Left lung (tissue), 10 donors: ENCODE results near the gene LGALS13. TPM values are rescaled to one million over a fixed set of nuclear protein-coding genes. Genes with fewer than 3 reads are reported as not detected.

Source experiments
- ATAC-seq: fragments of 200-7000 bp; cut with Tn5 transposase; one replicate; pipeline ENCODE4 v1.9.1; 2020; ENCODE audit warnings: moderate library complexity
- DNase-seq, 4 donors: peaks; one replicate each; pipeline ENCODE4 v3.0.0-alpha.2; 2013 to 2020
- H3K27ac ChIP-seq, 2 donors: fragments of 200-600 bp; sonication (generic) in 1 of 2; one replicate each; pipeline versions ENCODE4 v1.5.0 to v1.8.0; 2020 to 2021
- H3K27me3 ChIP-seq, 2 donors: fragments of 200-600 bp; sonication (generic) in 1 of 2; one replicate each; pipeline versions ENCODE4 v1.5.0 to v1.8.0; 2020 to 2021
- H3K36me3 ChIP-seq, 2 donors: fragments of 200-600 bp; sonication (generic) in 1 of 2; one replicate each; pipeline versions ENCODE4 v1.5.0 to v1.8.0; 2020 to 2021
- H3K4me1 ChIP-seq, 2 donors: fragments of 200-600 bp; one replicate each; pipeline ENCODE4 v1.8.0; 2021
- H3K4me3 ChIP-seq, 2 donors: fragments of 200-600 bp; sonication (generic) in 1 of 2; one replicate each; pipeline versions ENCODE4 v1.5.0 to v1.8.0; 2020 to 2021; ENCODE audit warnings: mild to moderate bottlenecking in 1 of 2
- H3K9me3 ChIP-seq, 2 donors: fragments of 200-600 bp; sonication (generic) in 1 of 2; one replicate each; pipeline versions ENCODE4 v1.5.0 to v1.8.0; 2020 to 2021
- intact Hi-C, 2 donors: fragments of 100-400 bp; cut with DNase I; formaldehyde crosslinking; loops; one replicate each; pipeline versions ENCODE4 v1.11.2 to v1.14.2; 2022
- polyA plus RNA-seq, 6 donors: library from polyadenylated mRNA; unstranded; fragments of 120-200 nt; gene quantifications; one replicate each; pipeline ENCODE4 v1.2.1, GENCODE V29; 2013; ENCODE audit not compliant: insufficient read length in 6 of 6
- total RNA-seq, 2 donors: library from RNA; stranded (reverse); fragmentation: NEBNext Ultra II Directional; extraction: Animal tissue kit (Norgen Biotek cat#: 25700); gene quantifications; one replicate each; pipeline ENCODE4 v1.2.1, GENCODE V29; 2021
- TF ChIP-seq, protein P1 (sequence below), 2 donors: fragments of 200-600 bp; sonication (generic) in 1 of 2; IDR thresholded peaks; one replicate each; pipeline versions ENCODE4 v1.5.0 to v1.8.0; 2021; ENCODE audit warnings: antibody characterized with exemption in 2 of 2
- donor health status: DM: no; HTN: yes; CAD: no.
- donor health status: DM: no; HTN: no; CAD: no.

The LGALS13 gene
- total and polyA plus RNA-seq, 8 donors: not detected

DNA sequence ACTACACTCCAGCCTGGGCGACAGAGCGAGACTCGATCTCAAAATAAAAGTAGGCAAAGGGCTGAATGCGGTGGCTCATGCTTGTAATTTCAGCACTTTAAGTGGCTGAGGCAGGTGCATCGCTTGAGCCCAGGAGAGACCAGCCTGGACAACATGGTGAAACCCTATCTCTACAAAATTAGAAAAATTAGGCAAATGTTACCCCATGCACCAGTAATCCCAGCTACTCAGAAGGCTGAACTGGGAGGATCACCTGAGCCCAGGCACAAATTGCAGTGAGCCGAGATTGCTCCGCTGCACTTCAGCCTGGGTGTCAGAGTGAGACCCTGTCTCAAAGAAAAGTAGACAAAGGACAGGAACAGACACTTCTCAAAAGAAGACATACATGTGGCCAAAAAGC is 9.9 kb upstream of the LGALS13 start:
- no peak for ATAC-seq
- Histone ChIP-seq H3K9me3 (no peaks in the 10 kb centered on the region), H3K36me3 (no peaks in the 10 kb centered on the region), H3K4me3 (no peak overlapping the region), H3K4me1 (no peaks in the 10 kb centered on the region), H3K27me3 (peaks cover 0 to 34% of the 10 kb centered on the region in 2 donors), H3K27ac (no peak overlapping the region)
- intact Hi-C loops: no loop called here
- DNase-seq: no peak
- TF ChIP-seq, protein P1, sequence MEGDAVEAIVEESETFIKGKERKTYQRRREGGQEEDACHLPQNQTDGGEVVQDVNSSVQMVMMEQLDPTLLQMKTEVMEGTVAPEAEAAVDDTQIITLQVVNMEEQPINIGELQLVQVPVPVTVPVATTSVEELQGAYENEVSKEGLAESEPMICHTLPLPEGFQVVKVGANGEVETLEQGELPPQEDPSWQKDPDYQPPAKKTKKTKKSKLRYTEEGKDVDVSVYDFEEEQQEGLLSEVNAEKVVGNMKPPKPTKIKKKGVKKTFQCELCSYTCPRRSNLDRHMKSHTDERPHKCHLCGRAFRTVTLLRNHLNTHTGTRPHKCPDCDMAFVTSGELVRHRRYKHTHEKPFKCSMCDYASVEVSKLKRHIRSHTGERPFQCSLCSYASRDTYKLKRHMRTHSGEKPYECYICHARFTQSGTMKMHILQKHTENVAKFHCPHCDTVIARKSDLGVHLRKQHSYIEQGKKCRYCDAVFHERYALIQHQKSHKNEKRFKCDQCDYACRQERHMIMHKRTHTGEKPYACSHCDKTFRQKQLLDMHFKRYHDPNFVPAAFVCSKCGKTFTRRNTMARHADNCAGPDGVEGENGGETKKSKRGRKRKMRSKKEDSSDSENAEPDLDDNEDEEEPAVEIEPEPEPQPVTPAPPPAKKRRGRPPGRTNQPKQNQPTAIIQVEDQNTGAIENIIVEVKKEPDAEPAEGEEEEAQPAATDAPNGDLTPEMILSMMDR (IDR thresholded peaks at IDR 0.05): no peak

DNA sequence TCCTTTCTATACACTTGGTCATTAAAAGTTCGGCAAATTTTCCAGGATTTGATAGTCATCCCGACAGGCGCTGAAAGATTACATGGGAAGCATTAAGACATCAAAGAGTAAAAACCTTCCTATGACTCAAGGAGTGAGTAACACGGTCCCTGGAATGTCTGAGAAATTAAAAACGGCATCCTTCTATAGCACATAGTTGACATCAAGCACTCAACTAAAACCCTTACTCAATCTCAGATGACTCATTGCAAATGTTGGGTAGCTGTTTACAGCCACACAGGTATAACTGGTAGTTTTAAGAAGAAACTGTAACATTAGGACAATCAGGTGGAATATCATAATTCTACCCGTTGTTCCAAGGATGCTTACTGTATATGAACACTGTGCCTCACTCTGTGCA is 6.4 kb upstream of the LGALS13 start:
- intact Hi-C loops: no loop called here
- no peak for ATAC-seq
- Histone ChIP-seq H3K4me1 (no peaks in the 10 kb centered on the region), H3K9me3 (no peaks in the 10 kb centered on the region), H3K27me3 (peaks cover 0 to 23% of the 10 kb centered on the region in 2 donors), H3K4me3 (no peak overlapping the region), H3K27ac (no peak overlapping the region), H3K36me3 (no peaks in the 10 kb centered on the region)
- no peak for DNase-seq
- TF ChIP-seq, protein P1 (IDR thresholded peaks at IDR 0.05): no peak

DNA sequence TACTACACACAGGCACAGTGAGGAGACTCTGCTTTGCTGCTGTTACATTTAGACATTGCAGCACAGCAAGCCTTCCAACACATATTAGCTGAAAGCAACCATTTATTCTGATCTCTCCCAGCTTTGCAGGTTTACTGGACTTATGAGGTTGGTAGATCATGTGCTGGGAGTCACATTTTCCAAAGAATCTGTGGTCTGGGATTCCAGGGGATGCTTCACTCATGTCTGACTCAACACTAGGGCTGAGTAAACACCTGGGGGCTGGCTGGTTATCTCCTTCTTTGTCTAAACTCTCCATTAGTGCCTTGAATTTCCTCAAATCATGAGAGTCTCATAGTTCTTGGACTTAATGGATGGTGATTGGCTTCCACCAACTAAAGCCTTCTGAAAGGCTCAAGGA is 5.4 kb upstream of the LGALS13 start:
- TF ChIP-seq, protein P1 (IDR thresholded peaks at IDR 0.05): no peak
- Histone ChIP-seq H3K27ac (no peak overlapping the region), H3K4me3 (no peak overlapping the region), H3K9me3 (no peaks in the 10 kb centered on the region), H3K36me3 (no peaks in the 10 kb centered on the region), H3K4me1 (no peaks in the 10 kb centered on the region), H3K27me3 (peaks cover 0 to 25% of the 10 kb centered on the region in 2 donors)
- ATAC-seq (no peak), DNase-seq (no peak)
- intact Hi-C loops: no loop called here

DNA sequence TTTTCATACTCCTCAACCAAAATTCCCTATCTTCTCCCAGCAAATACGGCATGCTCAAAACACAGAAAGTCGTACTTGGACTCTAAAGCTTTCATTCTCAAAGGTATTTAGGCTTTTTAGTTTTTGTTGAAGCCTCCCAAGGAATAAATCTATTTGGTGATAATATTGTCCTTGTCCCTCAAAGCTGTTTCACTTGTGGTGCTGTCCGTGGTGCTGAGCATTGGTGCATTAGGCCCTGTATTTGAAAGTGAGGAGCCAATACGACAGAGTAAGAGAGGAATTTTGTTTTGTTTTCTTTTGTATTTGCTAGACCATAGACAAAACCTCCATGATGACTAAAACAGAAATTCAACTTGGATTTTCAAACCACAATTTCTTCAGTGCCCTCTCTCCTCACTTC is 3.2 kb upstream of the LGALS13 start:
- no peaks in the 10 kb centered on the region for H3K9me3 ChIP-seq

DNA sequence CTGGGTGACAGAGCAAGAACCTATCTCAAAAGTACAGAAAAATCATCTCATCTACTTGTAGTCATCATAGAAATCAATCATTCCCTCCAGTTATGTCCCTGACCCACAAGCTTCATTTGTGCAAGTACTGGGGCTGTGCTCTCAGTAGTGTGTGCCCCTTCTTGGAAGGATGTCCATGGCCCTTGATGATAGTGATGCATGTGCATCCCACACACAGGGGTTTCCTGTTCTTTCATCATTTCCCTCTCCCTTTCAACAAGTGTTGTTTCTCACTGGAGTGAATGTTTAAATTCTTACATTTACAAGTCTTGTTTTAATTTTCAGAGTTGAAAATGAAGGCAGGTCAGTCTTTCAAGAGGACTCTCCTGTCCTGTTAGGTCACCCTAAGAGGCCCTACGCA is 1.5 kb downstream of the LGALS13 start:
- intact Hi-C loops: no loop called here
- DNase-seq (no peak), ATAC-seq (no peak)

More for the DNA sequence above, 3.2 kb upstream of the LGALS13 start:
- no peaks in the 10 kb centered on the region for H3K36me3 ChIP-seq
- DNase-seq (peak in 2 of 4 donors; percentile 7 to 22), ATAC-seq (no peak)
- intact Hi-C loops: no loop called here
- H3K27me3 ChIP-seq: peaks cover 0 to 30% of the 10 kb centered on the region in 2 donors
- H3K4me1 ChIP-seq: no peaks in the 10 kb centered on the region
- TF ChIP-seq, protein P1 (IDR thresholded peaks at IDR 0.05): no peak
- H3K4me3 ChIP-seq: no peak overlapping the region
- no peak overlapping the region for H3K27ac ChIP-seq

More for the DNA sequence above, 1.5 kb downstream of the LGALS13 start:
- no peak overlapping the region for H3K27ac ChIP-seq
- H3K27me3 ChIP-seq: peaks cover 0 to 28% of the 10 kb centered on the region in 2 donors
- TF ChIP-seq, protein P1 (IDR thresholded peaks at IDR 0.05): no peak
- no peaks in the 10 kb centered on the region for H3K9me3 ChIP-seq
- no peaks in the 10 kb centered on the region for H3K36me3 ChIP-seq
- H3K4me3 ChIP-seq: no peak overlapping the region
- no peaks in the 10 kb centered on the region for H3K4me1 ChIP-seq
